Esophagus mucosa (tissue), 1 donor: ENCODE measurements around the gene PRKD2. TPM values are rescaled to one million over a fixed set of nuclear protein-coding genes. Genes with fewer than 3 reads are reported as not detected.

Source experiments
- ATAC-seq: fragments of 200-7000 bp; cut with Tn5 transposase; one replicate; pipeline ENCODE4 v1.9.1; 2020
- total RNA-seq: library from RNA; stranded (reverse); gene quantifications from one replicate; pipeline ENCODE4 v1.2.4, GENCODE V29; 2023
- donor health status: DM: yes; HTN: yes; CAD: no.

The PRKD2 gene
- total RNA-seq, 1 donor from 2014 or later, result 31.4 TPM

GRCh38 chr19:46698395-46699321 is 18.3 kb downstream of the PRKD2 start:
- ATAC-seq, result no peak

- ATAC-seq, result peak; percentile 80
Observed at GRCh38 chr19:46697204-46697960, 19.5 kb downstream of the PRKD2 start.

- ATAC-seq, result no peak
Observed at GRCh38 chr19:46696866-46697203, 20.1 kb downstream of the PRKD2 start.

- ATAC-seq, result no peak
Observed at GRCh38 chr19:46696052-46696451, 20.9 kb downstream of the PRKD2 start.

GRCh38 chr19:46693760-46694159 is 23.2 kb downstream of the PRKD2 start:
- no peak for ATAC-seq

GRCh38 chr19:46692918-46693722 is 23.8 kb downstream of the PRKD2 start:
- ATAC-seq, result no peak

- ATAC-seq, result no peak
Observed at GRCh38 chr19:46691948-46692347, 25.0 kb downstream of the PRKD2 start.

- ATAC-seq, result no peak
Observed at GRCh38 chr19:46691104-46691503, 25.8 kb downstream of the PRKD2 start.

GRCh38 chr19:46689358-46689757 is 27.6 kb downstream of the PRKD2 start:
- ATAC-seq, result no peak

GRCh38 chr19:46687438-46688145 is 29.3 kb downstream of the PRKD2 start:
- no peak for ATAC-seq

GRCh38 chr19:46685189-46685588 is 31.7 kb downstream of the PRKD2 start:
- ATAC-seq, result no peak

GRCh38 chr19:46678110-46678732 is 38.7 kb downstream of the PRKD2 start:
- peak; percentile 52 for ATAC-seq

- ATAC-seq, result no peak
Observed at GRCh38 chr19:46674416-46675178, 42.3 kb downstream of the PRKD2 start.

- ATAC-seq, result no peak
Observed at GRCh38 chr19:46670813-46671212, 46.1 kb downstream of the PRKD2 start.

- ATAC-seq, result no peak
Observed at GRCh38 chr19:46668662-46669061, 48.3 kb downstream of the PRKD2 start.

- no peak for ATAC-seq
Observed at GRCh38 chr19:46665072-46665471, 51.8 kb downstream of the PRKD2 start.

GRCh38 chr19:46661735-46662592 is 55.0 kb downstream of the PRKD2 start:
- ATAC-seq, result peak; percentile 66

GRCh38 chr19:46661020-46661731 is 55.7 kb downstream of the PRKD2 start, which contains the start of gene DACT3:
Gene DACT3, minus strand, starts transcription at chr19:46661182. Its CDS starts 118 bp downstream, at chr19:46661064.
- ATAC-seq, result peak; percentile 97

- ATAC-seq, result peak; percentile 1
Observed at GRCh38 chr19:46660551-46661019, 56.3 kb downstream of the PRKD2 start.
